Endodermal cell (in vitro differentiated cells): Measurements from ENCODE around the gene GCNT2. TPM values are rescaled to one million over a fixed set of nuclear protein-coding genes. Genes with fewer than 3 reads are reported as not detected.

Experiments
- DNase-seq: peaks from one replicate; pipeline ENCODE4 v3.0.0-alpha.2; 2017
- H3K27ac ChIP-seq: 2 replicates; pipeline ENCODE4 v1.5.1; 2013; ENCODE audit warnings: mild to moderate bottlenecking, low read depth, low read length, moderate library complexity
- H3K27me3 ChIP-seq: 2 replicates; pipeline ENCODE4 v1.6.1; 2013; ENCODE audit warnings: mild to moderate bottlenecking, low read length, moderate library complexity; ENCODE audit not compliant: insufficient read depth, control insufficient read depth, poor library complexity, severe bottlenecking
- H3K36me3 ChIP-seq: 2 replicates; pipeline ENCODE4 v1.7.0; 2013; ENCODE audit warnings: mild to moderate bottlenecking, low read length, moderate library complexity; ENCODE audit not compliant: control insufficient read depth, insufficient read depth
- H3K4me1 ChIP-seq: one replicate; pipeline ENCODE4 v1.7.0; 2013; ENCODE audit warnings: low read length; ENCODE audit not compliant: control insufficient read depth, insufficient read depth
- H3K4me3 ChIP-seq: 2 replicates; pipeline ENCODE4 v1.5.1; 2013; ENCODE audit warnings: mild to moderate bottlenecking, low read length, moderate library complexity
- H3K9ac ChIP-seq: 2 replicates; pipeline ENCODE4 v1.6.1; 2013; ENCODE audit warnings: mild to moderate bottlenecking, low read length, moderate library complexity; ENCODE audit not compliant: poor library complexity, severe bottlenecking; ENCODE audit errors: extremely low read depth
- H3K9me3 ChIP-seq: 2 replicates; pipeline ENCODE4 v1.6.1; 2013; ENCODE audit warnings: mild to moderate bottlenecking, low read length, moderate library complexity; ENCODE audit not compliant: control insufficient read depth
- H3K27ac Mint-ChIP-seq: 2 replicates; pipeline ENCODE4 v1.8.0; 2020; ENCODE audit warnings: mixed read lengths
- H3K27me3 Mint-ChIP-seq: 2 replicates; pipeline ENCODE4 v1.8.0; 2021; ENCODE audit warnings: mild to moderate bottlenecking, mixed read lengths; ENCODE audit not compliant: insufficient read depth
- H3K36me3 Mint-ChIP-seq: 2 replicates; pipeline ENCODE4 v1.8.0; 2020; ENCODE audit warnings: low read depth, mixed read lengths
- H3K4me1 Mint-ChIP-seq: 2 replicates; pipeline ENCODE4 v1.8.0; 2020; ENCODE audit warnings: mixed read lengths
- H3K4me3 Mint-ChIP-seq: 2 replicates; pipeline ENCODE4 v1.8.0; 2020; ENCODE audit warnings: mild to moderate bottlenecking, moderate library complexity, mixed read lengths
- H3K9me3 Mint-ChIP-seq: 2 replicates; pipeline ENCODE4 v1.8.0; 2020; ENCODE audit warnings: mild to moderate bottlenecking, mixed read lengths
- CTCF ChIP-seq: fragments of 200-600 bp; sonication (generic); conservative IDR thresholded peaks from 2 replicates; pipeline ENCODE4 v1.5.0; 2021; ENCODE audit warnings: antibody characterized with exemption, mild to moderate bottlenecking
- WGBS, 2 experiments: methylation state at CpG; one replicate each; pipeline versions ENCODE4 v1.1.5 to v1.1.7; 2013; ENCODE audit warnings: missing lambda C conversion rate in 2 of 2, mixed read lengths in 1 of 2; ENCODE audit not compliant: insufficient coverage in 1 of 2, insufficient read length in 1 of 2; 5-methylcytosine and 5-hydroxymethylcytosine counted together
- total RNA-seq, 2 donors: library from RNA; stranded (reverse); fragmentation: NEBNext Ultra II Directional in 1 of 2; extraction: Animal tissue kit (Norgen Biotek cat#: 25700) in 1 of 2; gene quantifications; 2 replicates in 1 of 2; 3 replicates in 1 of 2; pipeline ENCODE4 v1.2.1, GENCODE V29; 2021

GCNT2 gene
- total RNA-seq, 2 donors from 2014 or later, result 23.3 to 24.9 TPM

GRCh38 chr6:10612161-10612560 is 91.0 kb downstream of the GCNT2 start:
- no peak overlapping the region for H3K4me3 Mint-ChIP-seq
- no peak overlapping the region for H3K4me3 ChIP-seq
- H3K9ac ChIP-seq, result no peak overlapping the region
- H3K27ac Mint-ChIP-seq, result no peak overlapping the region
- peaks cover 15% of the 10 kb centered on the region for H3K4me1 Mint-ChIP-seq
- peaks cover 22% of the 10 kb centered on the region for H3K9me3 Mint-ChIP-seq
- no peaks in the 10 kb centered on the region for H3K27me3 ChIP-seq
- H3K27ac ChIP-seq, result no peak overlapping the region
- H3K36me3 Mint-ChIP-seq, result peaks cover 35% of the 10 kb centered on the region
- TF ChIP-seq CTCF, result peak; percentile 54
- H3K27me3 Mint-ChIP-seq, result peaks cover 17% of the 10 kb centered on the region
- peaks cover 21% of the 10 kb centered on the region for H3K9me3 ChIP-seq
- DNase-seq, result peak; percentile 54
- 80 to 85% methylated on average over 2 to 7 of the region's 8 CpGs for WGBS, 2 experiments
- peaks cover 9% of the 10 kb centered on the region for H3K36me3 ChIP-seq
- H3K4me1 ChIP-seq, result peaks cover 3% of the 10 kb centered on the region

GRCh38 chr6:10613077-10613476 is 91.9 kb downstream of the GCNT2 start:
- no peak overlapping the region for H3K27ac Mint-ChIP-seq
- peaks cover 17% of the 10 kb centered on the region for H3K27me3 Mint-ChIP-seq
- peaks cover 32% of the 10 kb centered on the region for H3K36me3 Mint-ChIP-seq
- H3K36me3 ChIP-seq, result peaks cover 9% of the 10 kb centered on the region
- peaks cover 3% of the 10 kb centered on the region for H3K4me1 ChIP-seq
- H3K4me3 Mint-ChIP-seq, result no peak overlapping the region
- H3K4me1 Mint-ChIP-seq, result peaks cover 15% of the 10 kb centered on the region
- H3K4me3 ChIP-seq, result peak overlapping the region; percentile 13
- TF ChIP-seq CTCF, result no peak
- no peak overlapping the region for H3K27ac ChIP-seq
- peak overlapping the region; percentile 12 for H3K9ac ChIP-seq
- peaks cover 21% of the 10 kb centered on the region for H3K9me3 ChIP-seq
- peaks cover 22% of the 10 kb centered on the region for H3K9me3 Mint-ChIP-seq
- WGBS, 2 experiments, result 50 to 66% methylated on average over 1 to 2 of the region's 3 CpGs
- H3K27me3 ChIP-seq, result no peaks in the 10 kb centered on the region
- DNase-seq, result no peak

- H3K27me3 ChIP-seq, result no peaks in the 10 kb centered on the region
- peaks cover 15% of the 10 kb centered on the region for H3K9me3 ChIP-seq
- peak; percentile 27 for DNase-seq
- Mint-ChIP-seq H3K27ac (no peak overlapping the region), H3K27me3 (peaks cover 17% of the 10 kb centered on the region), H3K4me3 (no peak overlapping the region), H3K36me3 (peaks cover 27% of the 10 kb centered on the region), H3K4me1 (peaks cover 15% of the 10 kb centered on the region), H3K9me3 (peaks cover 17% of the 10 kb centered on the region)
- H3K27ac ChIP-seq, result no peak overlapping the region
- H3K4me1 ChIP-seq, result peaks cover 3% of the 10 kb centered on the region
- no peak overlapping the region for H3K9ac ChIP-seq
- H3K36me3 ChIP-seq, result peaks cover 3% of the 10 kb centered on the region
- H3K4me3 ChIP-seq, result no peak overlapping the region
- TF ChIP-seq CTCF, result no peak
- WGBS, 2 experiments, result 92 to 100% methylated on average over 1 to 2 of the region's 2 CpGs
Measured at GRCh38 chr6:10613723-10614122, 92.6 kb downstream of the GCNT2 start.
